Common myeloid progenitor, CD34-positive (primary cell): ENCODE data around the gene CNTFR.

Source experiments
- CTCF ChIA-PET: fragments of 350-600 bp; sonication (Branson Sonifier 250); formaldehyde crosslinking; loops from one replicate; lab custom pipeline; 2021; ENCODE audit warnings: antibody characterized with exemption; lab: Charles Lee
- POLR2A ChIA-PET: fragments of 350-600 bp; sonication (Branson Sonifier 250); formaldehyde crosslinking; loops from one replicate; lab custom pipeline; 2021; ENCODE audit warnings: antibody characterized with exemption; lab: Charles Lee
- DNase-seq, 3 donors: peaks; one replicate each; pipeline versions ENCODE4 v3.0.0 to v3.0.0-alpha.2; 2013
- H3K27ac ChIP-seq, 2 experiments: 1 replicate in 1 of 2; 2 replicates in 1 of 2; pipeline ENCODE4 v1.7.0; 2013; ENCODE audit warnings: inconsistent platforms in 2 of 2, low read length in 2 of 2, mild to moderate bottlenecking in 2 of 2, low read depth in 1 of 2, moderate library complexity in 1 of 2; ENCODE audit not compliant: severe bottlenecking in 2 of 2, insufficient read depth in 1 of 2, poor library complexity in 1 of 2
- H3K27me3 ChIP-seq, 5 experiments: replicated peaks in 2 of 5; 1 replicate in 3 of 5; 2 replicates in 2 of 5; pipeline versions ENCODE4 v1.6.1 to v1.7.0; 2013; ENCODE audit warnings: low read length in 4 of 5, mild to moderate bottlenecking in 2 of 5, moderate library complexity in 2 of 5, inconsistent platforms in 1 of 5; ENCODE audit not compliant: insufficient read depth in 5 of 5, control insufficient read depth in 4 of 5
- H3K36me3 ChIP-seq, 4 experiments: 1 replicate in 2 of 4; 2 replicates in 2 of 4; pipeline versions ENCODE4 v1.6.1 to v1.7.0; 2013; ENCODE audit warnings: low read length in 3 of 4, control low read depth in 1 of 4, mild to moderate bottlenecking in 1 of 4; ENCODE audit not compliant: control insufficient read depth in 4 of 4, insufficient read depth in 4 of 4
- H3K4me1 ChIP-seq, 4 experiments: 1 replicate in 3 of 4; 2 replicates in 1 of 4; pipeline versions ENCODE4 v1.6.1 to v1.7.1; 2013; ENCODE audit warnings: low read length in 3 of 4, mild to moderate bottlenecking in 3 of 4, control low read depth in 1 of 4, inconsistent platforms in 1 of 4, moderate library complexity in 1 of 4; ENCODE audit not compliant: control insufficient read depth in 4 of 4, insufficient read depth in 4 of 4; ENCODE audit errors: control extremely low read depth in 1 of 4
- H3K4me3 ChIP-seq, 7 experiments: 1 replicate in 4 of 7; 2 replicates in 3 of 7; pipeline versions ENCODE4 v1.5.1 to v1.7.0; 2013; ENCODE audit warnings: mild to moderate bottlenecking in 7 of 7, low read length in 6 of 7, moderate library complexity in 6 of 7, inconsistent platforms in 2 of 7, low read depth in 2 of 7, control low read depth in 1 of 7; ENCODE audit not compliant: insufficient read depth in 4 of 7, control insufficient read depth in 1 of 7; ENCODE audit errors: extremely low read depth in 1 of 7
- H3K9me3 ChIP-seq, 5 experiments: 1 replicate in 4 of 5; 2 replicates in 1 of 5; pipeline versions ENCODE4 v1.6.1 to v1.7.1; 2013; ENCODE audit warnings: low read length in 4 of 5, mild to moderate bottlenecking in 2 of 5, inconsistent platforms in 1 of 5, low read depth in 1 of 5, moderate library complexity in 1 of 5; ENCODE audit not compliant: control insufficient read depth in 4 of 5, insufficient read depth in 2 of 5; ENCODE audit errors: control extremely low read depth in 1 of 5
- WGBS: methylation state at CpG from one replicate; pipeline ENCODE4 v1.1.5; 2013; ENCODE audit not compliant: insufficient coverage; 5-methylcytosine and 5-hydroxymethylcytosine counted together

CNTFR gene

GRCh38 chr9:34559624-34560455 is 29.7 kb downstream of the CNTFR start:
- WGBS: 33% methylated on average over 9 of the region's 21 CpGs
- POLR2A ChIA-PET: no interaction called here
- DNase-seq: no peak
- Histone ChIP-seq H3K4me3 (no peak overlapping the region), H3K27ac (no peak overlapping the region), H3K36me3 (no peaks in the 10 kb centered on the region), H3K4me1 (no peaks in the 10 kb centered on the region), H3K9me3 (peaks cover 0 to 7% (median 4%) of the 10 kb centered on the region in 5 experiments), H3K27me3 (peaks cover 0 to 59% (median 27%) of the 10 kb centered on the region in 5 experiments)
- CTCF ChIA-PET: no interaction called here

- WGBS: 75% methylated on average over 14 of the region's 17 CpGs
- Histone ChIP-seq H3K9me3 (peaks cover 0 to 7% (median 4%) of the 10 kb centered on the region in 5 experiments), H3K27ac (no peak overlapping the region), H3K36me3 (no peaks in the 10 kb centered on the region), H3K4me3 (no peak overlapping the region), H3K4me1 (no peaks in the 10 kb centered on the region), H3K27me3 (peaks cover 0 to 59% (median 28%) of the 10 kb centered on the region in 5 experiments)
- no peak for DNase-seq
- POLR2A ChIA-PET: no interaction called here
- CTCF ChIA-PET: interaction anchor here (1.8 kb wide), 1 partner anchor 12 kb away, joined by 10 read pairs; no protein-coding TSS in a partner anchor
Measured at GRCh38 chr9:34558919-34559623, 30.5 kb downstream of the CNTFR start.

- H3K9me3 ChIP-seq: peaks cover 0 to 7% (median 4%) of the 10 kb centered on the region in 5 experiments
- CTCF ChIA-PET: interaction anchor here (0.6 to 1.8 kb wide), 3 partner anchors 11 to 44 kb away, joined by 3 to 10 read pairs (median 4); no protein-coding TSS in a partner anchor
- H3K27ac ChIP-seq: no peak overlapping the region
- peaks cover 0 to 59% (median 28%) of the 10 kb centered on the region in 5 experiments for H3K27me3 ChIP-seq
- no peak overlapping the region for H3K4me3 ChIP-seq
- no peaks in the 10 kb centered on the region for H3K36me3 ChIP-seq
- DNase-seq: no peak
- H3K4me1 ChIP-seq: no peaks in the 10 kb centered on the region
- 90% methylated on average over 9 of the region's 9 CpGs for WGBS
- POLR2A ChIA-PET: no interaction called here
Measured at GRCh38 chr9:34558364-34558763, 31.2 kb downstream of the CNTFR start.

DNA sequence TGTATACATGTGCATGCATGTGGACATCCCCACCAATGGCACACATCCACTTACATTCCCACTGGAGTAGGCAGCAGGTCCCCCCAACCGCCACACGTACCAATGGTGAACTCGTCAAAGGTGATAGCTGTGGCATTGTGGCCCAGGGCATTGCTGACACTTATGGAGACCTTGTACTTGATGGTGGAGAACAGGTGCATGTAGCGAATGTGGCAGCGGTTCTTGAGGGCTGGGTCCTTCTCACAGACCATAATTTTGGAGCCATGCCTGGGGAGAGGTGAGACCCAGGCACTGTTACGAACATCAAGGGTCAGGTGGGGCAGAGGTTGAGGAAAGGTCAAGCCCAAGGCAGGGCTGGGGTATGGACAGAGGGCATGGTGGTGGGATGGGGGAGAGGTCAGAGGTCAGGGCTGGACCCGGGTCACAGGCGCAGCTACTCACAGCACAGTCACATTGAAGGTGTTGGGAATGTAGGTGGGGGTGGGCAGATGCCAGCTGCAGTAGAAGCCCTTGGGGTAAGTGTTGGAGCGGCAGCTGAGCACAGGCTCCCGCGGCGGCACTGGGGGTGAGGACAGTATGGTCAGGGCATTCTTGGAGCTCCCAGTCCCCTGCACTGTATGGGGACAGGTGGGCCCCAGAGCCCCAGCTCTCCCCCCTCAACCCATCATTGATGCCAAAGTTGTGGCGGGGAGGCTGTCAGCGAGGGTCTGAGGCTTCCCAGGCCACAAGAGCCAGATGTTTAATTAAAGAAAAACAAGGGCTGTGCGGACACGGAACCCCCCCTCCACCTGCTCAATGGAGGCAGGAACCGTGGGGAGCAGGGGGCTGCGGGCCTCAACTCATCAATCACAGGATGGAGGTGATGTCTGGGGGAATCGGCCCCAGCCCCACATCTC is 31.9 kb downstream of the CNTFR start:
- Histone ChIP-seq H3K27ac (no peak overlapping the region), H3K4me3 (no peak overlapping the region), H3K27me3 (peaks cover 0 to 55% (median 25%) of the 10 kb centered on the region in 5 experiments), H3K36me3 (no peaks in the 10 kb centered on the region), H3K4me1 (no peaks in the 10 kb centered on the region), H3K9me3 (peaks cover 0 to 7% (median 4%) of the 10 kb centered on the region in 5 experiments)
- ChIA-PET POLR2A (no interaction called here), CTCF (interaction anchor here (0.6 to 1.8 kb wide), 3 partner anchors 11 to 43 kb away, joined by 4 to 10 read pairs (median 4); no protein-coding TSS in a partner anchor)
- no peak for DNase-seq
- WGBS: 81% methylated on average over 12 of the region's 19 CpGs

DNA sequence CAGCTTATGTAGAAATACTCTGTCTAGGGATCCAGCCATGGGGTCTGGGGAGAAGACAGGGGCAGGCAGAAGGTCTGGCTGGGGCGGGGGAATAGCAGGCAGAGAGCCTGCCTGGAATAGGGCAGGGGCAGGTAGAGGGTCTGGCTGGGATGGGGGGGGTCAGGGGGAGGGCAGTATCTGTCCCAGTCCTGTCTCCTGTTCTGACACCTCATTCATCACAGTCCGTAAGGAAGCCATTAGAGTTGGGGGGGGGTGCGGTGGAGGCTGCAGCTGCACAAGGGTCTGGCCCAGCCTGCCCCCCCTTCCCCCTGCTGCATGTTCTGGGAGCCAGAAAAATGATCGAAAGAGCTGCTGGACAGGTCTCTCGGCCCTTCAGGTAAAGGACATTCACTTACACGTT is 32.6 kb downstream of the CNTFR start:
- 60% methylated on average over 1 of the region's 6 CpGs for WGBS
- DNase-seq: no peak
- Histone ChIP-seq H3K36me3 (no peaks in the 10 kb centered on the region), H3K9me3 (peaks cover 0 to 2% (median 1%) of the 10 kb centered on the region in 5 experiments), H3K4me3 (no peak overlapping the region), H3K4me1 (no peaks in the 10 kb centered on the region), H3K27me3 (peaks cover 0 to 49% (median 22%) of the 10 kb centered on the region in 5 experiments), H3K27ac (no peak overlapping the region)
- ChIA-PET CTCF (no interaction called here), POLR2A (no interaction called here)

- POLR2A ChIA-PET: no interaction called here
- H3K9me3 ChIP-seq: no peaks in the 10 kb centered on the region
- no peaks in the 10 kb centered on the region for H3K4me1 ChIP-seq
- CTCF ChIA-PET: interaction anchor here (1.5 kb wide), 1 partner anchor 35 kb away, joined by 5 read pairs; no protein-coding TSS in a partner anchor
- no peaks in the 10 kb centered on the region for H3K36me3 ChIP-seq
- WGBS: 87% methylated on average over 11 of the region's 13 CpGs
- H3K4me3 ChIP-seq: no peak overlapping the region
- no peak for DNase-seq
- H3K27ac ChIP-seq: no peak overlapping the region
- H3K27me3 ChIP-seq: peaks cover 0 to 44% (median 22%) of the 10 kb centered on the region in 5 experiments
Measured at GRCh38 chr9:34555936-34556525, 33.5 kb downstream of the CNTFR start.
